AG09319 (cell line): ENCODE data around the gene WSB2.

Source experiments
- DNase-seq: peaks from one replicate; pipeline ENCODE4 v3.0.0-alpha.2; 2010; ENCODE audit warnings: low read depth; ENCODE audit errors: extremely low read depth
- CTCF ChIP-seq: IDR thresholded peaks from 2 replicates; pipeline ENCODE4 v1.5.1; 2011; ENCODE audit warnings: low read depth, mild to moderate bottlenecking, inconsistent platforms, low read length, moderate library complexity

Gene WSB2

GRCh38 chr12:118042091-118042490 is 18.9 kb downstream of the WSB2 start:
- TF ChIP-seq CTCF: no peak

GRCh38 chr12:118038137-118038536 is 22.8 kb downstream of the WSB2 start:
- DNase-seq: no peak
- TF ChIP-seq CTCF: no peak

More at GRCh38 chr12:118042091-118042490, 18.9 kb downstream of the WSB2 start:
- no peak for DNase-seq

- TF ChIP-seq CTCF: no peak
- no peak for DNase-seq
Measured at GRCh38 chr12:118036672-118037411, 24.1 kb downstream of the WSB2 start.

GRCh38 chr12:118035190-118036041 is 25.6 kb downstream of the WSB2 start:
- TF ChIP-seq CTCF: no peak; the same call in none of the 2 replicates
- no peak for DNase-seq

- DNase-seq: no peak
- TF ChIP-seq CTCF: peak; percentile 55
Measured at GRCh38 chr12:118034429-118035189, 26.4 kb downstream of the WSB2 start.

GRCh38 chr12:118033902-118034301 is 27.1 kb downstream of the WSB2 start:
- TF ChIP-seq CTCF: no peak
- DNase-seq: peak; percentile 48
